NCI-H226 (cell line): ENCODE data around the gene TMEM18.
"Not testable (repeated sequence)": the region's sequence is repeated elsewhere in the genome, so short reads cannot be mapped to it uniquely, and the experiment has no call there.

Experiments
- DNase-seq: peaks from one replicate; pipeline ENCODE4 v3.0.0-alpha.2; 2015

The TMEM18 gene

DNA sequence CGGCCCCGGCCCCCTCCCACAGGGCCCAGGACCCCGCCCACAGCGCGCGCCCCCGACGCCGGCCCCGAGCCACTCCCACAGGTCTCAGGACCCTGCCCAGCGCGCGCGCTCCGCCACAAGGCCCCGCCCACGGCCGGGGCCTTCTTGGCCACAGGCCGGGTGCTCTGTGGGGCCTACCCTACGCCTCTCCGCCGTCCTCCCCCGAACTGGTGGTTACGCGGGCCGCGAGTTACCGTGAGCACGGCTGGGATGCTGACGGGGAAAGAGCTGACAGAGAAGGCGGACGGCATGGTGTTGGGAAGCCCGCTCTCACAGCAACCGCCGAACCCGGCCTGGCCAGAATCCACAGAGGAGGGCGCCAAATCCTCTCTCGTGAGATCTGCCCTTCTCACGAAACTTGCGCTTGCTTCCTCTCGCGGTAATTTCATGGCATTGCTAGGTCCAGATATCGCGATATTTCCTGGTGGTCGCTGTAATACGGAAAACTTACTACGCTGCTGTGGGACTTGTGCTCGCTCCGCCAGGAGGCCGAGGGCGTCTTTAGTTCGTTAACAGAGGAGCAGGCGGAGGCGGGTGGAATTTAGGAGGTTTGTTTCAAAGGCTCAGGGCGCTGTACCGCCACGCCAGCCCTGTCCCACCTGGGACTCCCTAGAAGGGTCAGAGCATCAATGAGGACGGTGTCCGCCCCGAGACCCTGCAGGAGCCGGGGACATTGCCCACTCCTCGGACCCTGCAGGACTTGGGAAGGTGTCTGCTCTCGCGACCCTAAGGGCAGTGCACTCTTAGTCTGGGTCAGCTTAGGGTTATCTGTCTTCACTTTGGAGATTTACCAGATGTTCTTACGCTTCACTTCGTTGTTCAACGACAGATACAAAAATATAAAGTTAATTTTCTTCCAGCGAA is at the start of gene TMEM18:
TMEM18 (minus strand) TSS at position 351 of the 903 bp plus-strand sequence; CDS start at position 290, 61 bp downstream.
- DNase-seq, result peak; percentile 95

DNA sequence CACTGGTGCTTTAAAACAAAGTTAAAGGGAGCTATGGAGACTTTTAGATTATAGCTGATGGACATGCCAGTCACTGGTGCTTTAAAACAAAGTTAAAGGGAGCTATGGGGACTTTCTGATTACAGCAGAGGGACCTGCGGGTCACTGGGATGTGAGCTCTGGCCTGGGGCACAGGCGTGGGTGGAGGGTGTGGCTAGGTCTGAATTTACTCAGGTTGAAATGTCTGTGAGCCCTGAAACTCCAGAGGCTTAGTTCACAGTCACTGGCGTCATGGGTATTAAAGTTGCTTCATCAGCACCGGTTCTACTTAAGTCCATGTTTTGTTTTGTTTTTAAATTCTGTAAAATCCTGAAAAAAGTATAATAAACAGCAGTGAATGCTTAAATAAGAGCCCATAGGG is 49.0 kb upstream of the TMEM18 start:
- DNase-seq, result no peak

- no peak for DNase-seq
Measured at GRCh38 chr2:725468-725867, 48.3 kb upstream of the TMEM18 start.

DNA sequence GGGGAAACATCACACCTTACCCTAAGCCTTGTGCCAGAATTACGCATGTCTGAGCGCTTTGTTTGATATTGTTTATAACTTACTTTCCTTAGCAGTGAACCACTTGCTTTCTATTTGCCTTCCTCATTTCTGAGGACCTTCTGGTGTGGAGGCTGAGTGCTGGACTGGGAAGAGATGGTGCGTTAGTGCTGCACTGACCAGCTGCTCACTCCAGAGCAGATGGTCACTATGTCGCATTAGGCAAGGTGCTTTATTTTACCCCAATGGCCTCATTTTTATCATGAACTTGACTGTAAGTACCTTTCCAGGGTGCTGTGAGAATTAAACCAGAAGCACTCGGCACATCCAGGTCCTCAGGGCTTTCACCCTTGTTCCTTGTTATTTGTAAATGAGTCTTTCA is 46.6 kb upstream of the TMEM18 start:
- DNase-seq, result no peak

DNA sequence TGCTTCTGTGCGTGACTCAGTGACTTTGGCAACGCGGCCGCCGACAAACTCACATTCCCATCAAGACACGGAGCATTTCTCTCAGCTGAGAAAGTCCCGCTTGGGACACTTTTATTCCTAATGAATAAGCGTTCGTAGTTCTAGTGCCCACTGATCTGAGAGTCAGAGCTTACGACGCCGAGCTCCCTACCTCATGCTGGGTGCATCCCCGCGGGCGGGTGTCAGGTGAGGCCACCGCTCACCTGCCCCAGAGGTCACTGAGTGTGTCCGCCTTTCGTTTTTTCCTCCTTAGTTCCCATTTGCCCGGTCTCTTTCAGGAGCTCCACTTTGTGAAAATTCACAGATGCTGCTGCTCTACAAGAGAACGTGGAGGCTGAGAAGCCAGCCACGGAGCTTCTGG is 43.6 kb upstream of the TMEM18 start:
- DNase-seq, result no peak

DNA sequence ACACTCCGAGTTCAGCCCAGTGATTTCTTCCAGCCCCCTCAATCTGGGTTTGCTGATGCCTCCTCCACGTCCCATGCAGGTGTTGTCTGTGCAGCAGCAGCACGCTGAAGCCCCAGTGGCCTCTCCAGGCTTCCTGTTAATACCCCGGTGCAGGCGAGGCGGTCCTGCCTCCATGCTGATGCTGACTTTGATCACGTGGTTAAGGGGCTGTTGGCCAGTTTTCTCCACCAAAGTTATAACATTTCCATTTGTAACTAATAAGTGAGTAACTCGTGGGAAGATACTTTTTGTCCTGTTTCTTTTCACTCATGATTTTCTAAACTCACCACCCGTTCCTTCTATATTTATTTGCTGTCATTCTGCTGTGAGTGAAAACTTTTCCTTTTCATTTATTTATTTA is 42.5 kb upstream of the TMEM18 start:
- no peak for DNase-seq

- DNase-seq, result no peak
Measured at GRCh38 chr2:719191-719590, 42.0 kb upstream of the TMEM18 start.

- DNase-seq, result no peak
Measured at GRCh38 chr2:717661-718060, 40.5 kb upstream of the TMEM18 start.

GRCh38 chr2:715854-716560 is 38.8 kb upstream of the TMEM18 start:
- no peak for DNase-seq

- no peak for DNase-seq
Measured at GRCh38 chr2:715038-715437, 37.8 kb upstream of the TMEM18 start.

GRCh38 chr2:714005-714741 is 37.0 kb upstream of the TMEM18 start:
- peak; percentile 11 for DNase-seq

GRCh38 chr2:710867-711665 is 33.9 kb upstream of the TMEM18 start:
- no peak for DNase-seq

DNA sequence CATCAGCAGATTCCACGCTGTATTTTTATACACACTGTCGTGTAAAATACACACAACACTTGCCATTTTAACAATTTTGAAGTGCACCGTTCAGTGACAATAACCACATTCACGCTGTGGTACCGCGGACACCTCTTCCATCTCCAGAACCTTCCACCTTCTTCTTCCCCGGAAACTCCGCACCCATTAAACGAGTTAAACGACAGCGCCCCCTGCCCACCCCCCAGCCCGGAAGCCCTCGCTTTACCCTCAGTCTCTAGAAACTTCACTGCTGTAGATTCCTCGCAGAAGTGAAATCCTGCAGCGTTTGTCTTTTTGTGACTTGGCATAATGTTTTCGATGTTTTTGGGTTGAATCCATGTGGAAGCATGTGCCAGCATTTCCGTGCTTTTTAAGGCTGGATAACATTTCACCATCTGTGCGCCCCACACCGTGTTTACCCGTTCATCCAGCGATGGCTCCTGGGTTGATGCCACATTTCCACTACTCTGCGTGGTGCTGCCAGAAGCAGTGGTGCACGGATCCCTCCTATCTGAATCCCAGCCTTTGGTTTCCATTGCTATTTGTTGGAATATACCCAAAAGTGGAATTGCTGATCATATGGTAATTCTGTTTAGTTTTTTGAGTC is 32.0 kb upstream of the TMEM18 start:
- DNase-seq, result no peak

DNA sequence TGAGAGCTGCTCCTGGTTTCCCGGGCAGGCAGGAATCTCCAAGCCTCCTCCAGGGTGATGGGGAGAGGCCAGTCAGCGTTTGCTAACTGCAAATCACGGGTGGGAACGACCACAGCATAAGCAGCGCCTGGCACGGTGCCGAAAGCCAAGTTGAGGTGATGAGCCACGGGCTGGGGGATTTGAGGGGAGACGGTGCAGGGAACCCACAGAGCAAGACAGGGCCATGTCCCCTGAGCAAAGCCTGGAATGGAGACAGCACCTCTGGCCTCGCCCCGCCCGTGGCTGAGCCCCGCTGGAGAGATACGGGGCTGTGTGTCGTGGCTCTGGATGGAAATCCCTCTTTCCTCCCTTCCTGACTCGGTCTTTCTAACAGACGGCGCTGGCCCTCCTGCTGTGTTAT is 31.5 kb upstream of the TMEM18 start:
- DNase-seq, result no peak

DNA sequence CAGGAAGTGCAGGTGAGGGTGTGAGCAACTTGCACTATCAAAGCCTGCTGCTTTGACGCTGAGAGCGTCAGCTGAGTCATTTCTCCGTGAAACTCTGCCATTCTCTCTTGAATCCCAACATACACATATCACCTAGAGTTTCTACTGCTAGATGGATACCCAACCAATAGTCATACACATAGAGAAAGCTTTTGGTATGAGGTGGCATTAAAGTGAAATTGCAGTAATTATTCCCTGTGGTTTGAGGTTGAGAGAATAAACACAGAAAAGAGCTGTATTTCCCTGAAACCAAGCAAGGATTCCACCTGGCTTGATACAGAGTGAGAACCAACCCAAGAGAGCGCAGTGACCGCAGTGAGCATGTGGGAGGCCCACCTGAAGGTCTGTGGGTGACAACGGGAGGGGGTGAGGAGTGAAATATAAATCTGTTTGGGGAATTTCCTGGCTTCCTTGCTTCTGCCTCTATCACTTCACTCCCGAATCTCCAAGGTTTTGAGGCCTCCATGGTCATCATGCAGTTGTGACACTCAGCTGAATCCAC is 28.8 kb upstream of the TMEM18 start:
- no peak for DNase-seq

DNA sequence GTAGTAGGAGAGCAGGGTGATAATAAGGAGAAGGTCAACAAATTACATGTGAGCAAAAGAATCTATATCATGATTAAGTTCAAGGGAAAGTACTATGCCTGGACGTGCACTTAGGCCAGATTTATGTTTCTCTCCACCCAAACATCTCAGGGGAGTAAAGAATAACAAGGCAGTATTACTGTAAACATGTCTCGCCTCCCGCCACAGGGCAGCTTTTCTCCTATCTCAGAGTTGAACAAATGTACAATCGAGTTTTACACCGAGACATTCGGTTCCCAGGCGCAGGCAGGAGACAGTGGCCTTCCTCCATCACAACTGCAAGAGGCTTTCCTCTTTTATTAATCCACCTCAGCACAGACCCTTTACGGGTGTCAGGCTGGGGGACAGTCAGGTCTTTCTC is 25.6 kb upstream of the TMEM18 start:
- DNase-seq, result not testable (repeated sequence)

DNA sequence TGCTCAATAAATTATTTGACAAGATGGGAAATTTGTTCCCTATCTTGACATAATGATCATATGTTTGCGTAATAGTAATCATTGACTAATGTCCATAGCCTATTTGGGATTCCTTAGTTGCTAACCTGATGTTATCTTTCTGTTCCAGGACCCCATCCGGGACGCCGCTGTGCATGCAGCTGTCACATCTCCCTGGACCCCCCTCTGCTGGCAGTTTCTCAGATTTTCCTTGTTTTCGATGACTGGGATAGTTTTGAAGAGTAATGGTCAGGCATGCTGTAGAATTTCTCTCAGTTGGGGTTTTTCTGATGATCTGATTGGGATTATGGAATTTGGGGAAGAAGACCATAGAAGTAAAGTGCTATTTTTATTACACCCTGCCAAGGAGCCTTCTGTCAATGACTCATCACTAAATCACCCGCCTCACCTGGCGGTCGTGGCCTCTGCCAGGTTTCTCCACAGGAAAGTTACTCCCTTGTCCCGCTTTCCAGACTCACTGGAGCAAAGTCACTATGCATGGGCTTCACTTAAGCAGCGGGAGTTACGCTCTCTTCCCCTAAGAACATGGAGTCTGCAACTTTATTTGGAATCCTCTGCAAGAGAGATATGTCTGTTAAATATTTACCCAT is 19.9 kb upstream of the TMEM18 start:
- no peak for DNase-seq

DNA sequence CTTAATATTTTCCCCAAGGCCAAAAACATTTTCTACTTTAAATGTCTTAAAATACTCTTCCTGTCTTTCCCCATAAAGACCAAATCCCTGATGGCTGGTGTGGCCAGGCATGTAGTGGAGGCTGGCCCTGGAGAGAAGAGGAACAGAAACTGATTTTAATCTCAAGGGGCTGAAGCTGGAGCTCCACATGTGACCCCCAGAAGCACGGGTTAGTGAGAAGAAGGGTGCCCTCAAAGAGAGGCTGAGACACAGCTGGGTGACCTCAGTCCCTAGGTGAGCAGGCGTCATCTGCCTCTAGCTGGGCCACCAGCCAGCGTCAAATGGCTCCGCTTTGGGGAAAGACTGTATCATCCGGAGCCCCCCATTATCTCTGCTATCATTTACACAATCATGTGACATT is 19.3 kb upstream of the TMEM18 start:
- no peak for DNase-seq

GRCh38 chr2:694906-695510 is 17.8 kb upstream of the TMEM18 start:
- DNase-seq, result no peak

DNA sequence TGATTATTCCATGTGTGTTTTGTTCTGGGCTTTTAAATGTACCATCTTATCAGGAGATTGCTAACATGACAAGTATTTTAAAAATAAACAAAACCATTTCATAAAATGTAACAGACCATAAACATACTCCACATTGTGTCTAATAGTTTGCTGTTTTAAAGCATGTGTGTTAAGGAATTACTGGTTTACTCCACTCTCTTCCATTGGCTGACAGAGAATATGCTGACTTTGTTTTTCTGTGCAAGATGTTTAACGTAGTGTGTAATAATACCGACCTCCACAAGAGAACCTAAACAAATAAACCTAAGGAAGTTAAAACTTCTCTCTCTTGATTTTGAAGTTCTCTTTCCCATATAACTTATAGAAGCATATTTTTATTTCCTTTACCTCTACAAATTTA is 17.0 kb upstream of the TMEM18 start:
- no peak for DNase-seq

DNA sequence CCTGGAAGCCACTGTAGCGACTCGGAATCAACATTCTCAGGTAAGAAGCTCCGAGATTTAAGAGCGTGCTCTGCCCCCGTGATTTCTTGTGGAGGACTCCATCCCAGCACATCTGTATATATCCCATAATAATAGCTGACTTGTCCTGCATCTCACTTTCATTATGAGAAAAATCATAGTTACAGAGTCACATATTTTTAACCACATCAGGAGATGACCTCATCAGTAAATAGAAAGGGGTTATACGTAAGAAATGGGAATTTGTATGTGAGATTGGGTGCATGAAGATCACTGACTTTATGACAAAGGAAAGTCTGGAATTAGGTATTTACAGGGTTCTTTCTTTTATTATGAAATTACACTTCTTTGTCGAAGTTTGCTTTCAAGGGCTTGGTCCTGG is 16.4 kb upstream of the TMEM18 start:
- DNase-seq, result no peak
